ENCODE measurements around the gene ICAM1.
"Not testable (repeated sequence)": the region's sequence is repeated elsewhere in the genome, so short reads cannot be mapped to it uniquely, and the experiment has no call there.

ICAM1 gene

DNA sequence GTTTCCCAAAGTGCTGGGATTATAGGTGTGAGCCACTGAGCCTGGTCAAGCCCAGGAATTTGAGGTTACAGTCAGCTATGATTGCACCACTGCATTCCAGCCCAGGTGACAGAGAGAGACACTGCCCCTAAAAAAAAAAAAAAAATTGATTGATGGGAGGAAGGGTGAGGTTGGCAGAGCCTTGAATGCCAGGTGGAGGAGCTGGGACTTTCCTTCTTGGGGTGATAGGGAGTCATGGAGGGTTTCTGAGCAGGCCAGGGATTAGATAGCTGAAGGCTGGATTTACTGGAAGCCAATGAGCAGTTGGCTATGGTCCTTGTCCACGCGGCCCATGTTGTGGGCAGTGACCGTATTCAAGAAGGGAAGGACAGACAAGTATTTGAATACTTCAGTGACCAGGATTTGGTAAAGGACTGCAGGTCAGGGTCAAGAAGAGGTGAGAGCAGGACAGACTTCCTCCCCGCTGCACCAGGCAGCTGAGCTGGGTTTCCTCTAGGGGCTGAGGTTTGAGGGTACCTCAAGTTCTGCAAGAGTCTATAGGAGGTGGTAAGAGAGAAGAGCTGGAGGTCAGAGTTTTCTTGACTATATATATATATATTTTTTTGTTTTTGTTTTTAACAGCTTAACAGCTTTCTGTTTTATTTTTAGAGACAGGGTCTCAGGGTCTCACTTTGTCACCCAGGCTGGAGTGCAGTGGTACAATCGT is 9.0 kb downstream of the ICAM1 start:
- no peak for DNase-seq

DNA sequence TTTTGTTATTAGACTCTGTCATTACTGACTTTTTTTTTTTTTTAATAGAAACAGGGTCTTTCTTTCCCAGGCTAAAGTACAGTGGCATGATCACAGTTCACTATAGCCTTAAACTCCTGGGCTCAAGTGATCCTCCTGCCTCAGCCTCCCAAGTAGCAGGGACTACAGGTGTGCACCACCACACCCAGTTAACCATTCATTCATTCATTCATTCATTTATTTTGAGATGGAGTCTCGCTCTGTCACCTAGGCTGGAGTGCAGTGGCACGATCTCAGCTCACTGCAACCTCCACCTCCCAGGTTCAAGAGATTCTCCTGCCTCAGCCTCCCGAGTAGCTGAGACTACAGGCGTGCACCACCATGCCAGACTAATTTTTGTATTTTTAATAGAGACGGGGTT is 11.1 kb downstream of the ICAM1 start:
- DNase-seq, result not testable (repeated sequence)

DNA sequence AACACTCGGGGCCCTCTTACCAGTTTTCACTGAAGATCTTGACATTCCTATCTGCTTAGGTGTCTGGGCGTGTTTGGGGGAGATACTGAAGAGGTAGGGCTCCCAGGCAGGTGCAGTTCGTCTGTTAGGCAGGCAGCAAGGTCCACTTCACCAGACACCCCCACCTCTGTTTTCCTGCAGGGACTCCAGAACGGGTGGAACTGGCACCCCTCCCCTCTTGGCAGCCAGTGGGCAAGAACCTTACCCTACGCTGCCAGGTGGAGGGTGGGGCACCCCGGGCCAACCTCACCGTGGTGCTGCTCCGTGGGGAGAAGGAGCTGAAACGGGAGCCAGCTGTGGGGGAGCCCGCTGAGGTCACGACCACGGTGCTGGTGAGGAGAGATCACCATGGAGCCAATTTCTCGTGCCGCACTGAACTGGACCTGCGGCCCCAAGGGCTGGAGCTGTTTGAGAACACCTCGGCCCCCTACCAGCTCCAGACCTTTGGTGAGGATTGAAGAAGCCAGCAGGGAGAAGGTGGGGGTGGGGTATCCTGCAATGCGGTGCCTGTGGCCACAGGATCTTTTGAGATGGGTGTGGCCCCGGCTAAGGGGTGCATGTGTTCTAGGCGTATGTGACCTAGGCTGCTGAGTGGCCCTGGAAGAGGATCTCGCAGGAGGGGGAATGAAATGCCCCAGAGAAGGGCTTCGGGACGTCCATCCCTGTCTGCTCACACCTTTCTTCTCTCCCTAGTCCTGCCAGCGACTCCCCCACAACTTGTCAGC is 12.6 kb downstream of the ICAM1 start:
- DNase-seq, result no peak

DNA sequence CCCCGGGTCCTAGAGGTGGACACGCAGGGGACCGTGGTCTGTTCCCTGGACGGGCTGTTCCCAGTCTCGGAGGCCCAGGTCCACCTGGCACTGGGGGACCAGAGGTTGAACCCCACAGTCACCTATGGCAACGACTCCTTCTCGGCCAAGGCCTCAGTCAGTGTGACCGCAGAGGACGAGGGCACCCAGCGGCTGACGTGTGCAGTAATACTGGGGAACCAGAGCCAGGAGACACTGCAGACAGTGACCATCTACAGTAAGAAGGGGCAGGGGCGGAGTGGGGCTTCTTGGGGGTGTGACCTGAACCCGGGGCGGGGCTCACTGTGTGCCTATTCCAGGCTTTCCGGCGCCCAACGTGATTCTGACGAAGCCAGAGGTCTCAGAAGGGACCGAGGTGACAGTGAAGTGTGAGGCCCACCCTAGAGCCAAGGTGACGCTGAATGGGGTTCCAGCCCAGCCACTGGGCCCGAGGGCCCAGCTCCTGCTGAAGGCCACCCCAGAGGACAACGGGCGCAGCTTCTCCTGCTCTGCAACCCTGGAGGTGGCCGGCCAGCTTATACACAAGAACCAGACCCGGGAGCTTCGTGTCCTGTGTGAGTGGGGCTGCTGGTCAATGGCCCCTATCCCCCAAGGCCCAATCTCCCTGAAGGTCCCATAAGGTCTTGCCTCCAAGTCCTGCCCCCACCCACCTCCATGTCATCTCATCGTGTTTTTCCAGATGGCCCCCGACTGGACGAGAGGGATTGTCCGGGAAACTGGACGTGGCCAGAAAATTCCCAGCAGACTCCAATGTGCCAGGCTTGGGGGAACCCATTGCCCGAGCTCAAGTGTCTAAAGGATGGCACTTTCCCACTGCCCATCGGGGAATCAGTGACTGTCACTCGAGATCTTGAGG is 13.4 kb downstream of the ICAM1 start:
- DNase-seq, result no peak

DNA sequence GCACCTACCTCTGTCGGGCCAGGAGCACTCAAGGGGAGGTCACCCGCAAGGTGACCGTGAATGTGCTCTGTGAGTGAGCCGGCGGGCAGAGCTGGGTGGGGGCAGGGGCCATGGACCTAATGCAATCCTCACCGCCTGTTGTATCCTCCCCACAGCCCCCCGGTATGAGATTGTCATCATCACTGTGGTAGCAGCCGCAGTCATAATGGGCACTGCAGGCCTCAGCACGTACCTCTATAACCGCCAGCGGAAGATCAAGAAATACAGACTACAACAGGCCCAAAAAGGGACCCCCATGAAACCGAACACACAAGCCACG is 14.0 kb downstream of the ICAM1 start:
- no peak for DNase-seq

DNA sequence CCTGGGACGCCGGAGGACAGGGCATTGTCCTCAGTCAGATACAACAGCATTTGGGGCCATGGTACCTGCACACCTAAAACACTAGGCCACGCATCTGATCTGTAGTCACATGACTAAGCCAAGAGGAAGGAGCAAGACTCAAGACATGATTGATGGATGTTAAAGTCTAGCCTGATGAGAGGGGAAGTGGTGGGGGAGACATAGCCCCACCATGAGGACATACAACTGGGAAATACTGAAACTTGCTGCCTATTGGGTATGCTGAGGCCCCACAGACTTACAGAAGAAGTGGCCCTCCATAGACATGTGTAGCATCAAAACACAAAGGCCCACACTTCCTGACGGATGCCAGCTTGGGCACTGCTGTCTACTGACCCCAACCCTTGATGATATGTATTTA is 14.5 kb downstream of the ICAM1 start:
- no peak for DNase-seq

DNA sequence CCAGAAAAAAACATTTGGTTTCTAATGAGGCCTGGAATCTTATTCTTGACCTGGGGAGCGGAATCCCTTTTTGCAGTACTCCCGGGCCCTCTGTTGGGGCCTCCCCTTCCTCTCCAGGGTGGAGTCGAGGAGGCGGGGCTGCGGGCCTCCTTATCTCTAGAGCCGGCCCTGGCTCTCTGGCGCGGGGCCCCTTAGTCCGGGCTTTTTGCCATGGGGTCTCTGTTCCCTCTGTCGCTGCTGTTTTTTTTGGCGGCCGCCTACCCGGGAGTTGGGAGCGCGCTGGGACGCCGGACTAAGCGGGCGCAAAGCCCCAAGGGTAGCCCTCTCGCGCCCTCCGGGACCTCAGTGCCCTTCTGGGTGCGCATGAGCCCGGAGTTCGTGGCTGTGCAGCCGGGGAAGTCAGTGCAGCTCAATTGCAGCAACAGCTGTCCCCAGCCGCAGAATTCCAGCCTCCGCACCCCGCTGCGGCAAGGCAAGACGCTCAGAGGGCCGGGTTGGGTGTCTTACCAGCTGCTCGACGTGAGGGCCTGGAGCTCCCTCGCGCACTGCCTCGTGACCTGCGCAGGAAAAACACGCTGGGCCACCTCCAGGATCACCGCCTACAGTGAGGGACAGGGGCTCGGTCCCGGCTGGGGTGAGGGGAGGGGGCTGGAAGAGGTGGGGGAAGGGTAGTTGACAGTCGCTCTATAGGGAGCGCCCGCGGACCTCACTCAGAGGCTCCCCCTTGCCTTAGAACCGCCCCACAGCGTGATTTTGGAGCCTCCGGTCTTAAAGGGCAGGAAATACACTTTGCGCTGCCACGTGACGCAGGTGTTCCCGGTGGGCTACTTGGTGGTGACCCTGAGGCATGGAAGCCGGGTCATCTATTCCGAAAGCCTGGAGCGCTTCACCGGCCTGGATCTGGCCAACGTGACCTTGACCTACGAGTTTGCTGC is 16.1 kb downstream of the ICAM1 start, which contains the start of gene ICAM4:
Gene ICAM4 (plus strand): TSS at position 153 of the 935 bp plus-strand sequence. CDS start 58 bp downstream, at position 211.
- DNase-seq, result no peak

DNA sequence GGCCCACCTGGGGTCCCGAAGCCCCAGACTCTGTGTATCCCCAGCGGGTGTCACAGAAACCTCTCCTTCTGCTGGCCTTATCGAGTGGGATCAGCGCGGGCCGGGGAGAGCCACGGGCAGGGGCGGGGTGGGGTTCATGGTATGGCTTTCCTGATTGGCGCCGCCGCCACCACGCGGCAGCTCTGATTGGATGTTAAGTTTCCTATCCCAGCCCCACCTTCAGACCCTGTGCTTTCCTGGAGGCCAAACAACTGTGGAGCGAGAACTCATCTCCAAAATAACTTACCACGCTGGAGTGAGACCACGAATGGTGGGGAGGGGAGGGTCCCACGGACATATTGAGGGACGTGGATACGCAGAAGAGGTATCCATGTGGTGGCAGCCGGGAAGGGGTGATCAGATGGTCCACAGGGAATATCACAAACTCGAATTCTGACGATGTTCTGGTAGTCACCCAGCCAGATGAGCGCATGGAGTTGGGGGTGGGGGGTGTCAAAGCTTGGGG is 17.8 kb downstream of the ICAM1 start:
- peak; percentile 53 to 85 for DNase-seq

DNA sequence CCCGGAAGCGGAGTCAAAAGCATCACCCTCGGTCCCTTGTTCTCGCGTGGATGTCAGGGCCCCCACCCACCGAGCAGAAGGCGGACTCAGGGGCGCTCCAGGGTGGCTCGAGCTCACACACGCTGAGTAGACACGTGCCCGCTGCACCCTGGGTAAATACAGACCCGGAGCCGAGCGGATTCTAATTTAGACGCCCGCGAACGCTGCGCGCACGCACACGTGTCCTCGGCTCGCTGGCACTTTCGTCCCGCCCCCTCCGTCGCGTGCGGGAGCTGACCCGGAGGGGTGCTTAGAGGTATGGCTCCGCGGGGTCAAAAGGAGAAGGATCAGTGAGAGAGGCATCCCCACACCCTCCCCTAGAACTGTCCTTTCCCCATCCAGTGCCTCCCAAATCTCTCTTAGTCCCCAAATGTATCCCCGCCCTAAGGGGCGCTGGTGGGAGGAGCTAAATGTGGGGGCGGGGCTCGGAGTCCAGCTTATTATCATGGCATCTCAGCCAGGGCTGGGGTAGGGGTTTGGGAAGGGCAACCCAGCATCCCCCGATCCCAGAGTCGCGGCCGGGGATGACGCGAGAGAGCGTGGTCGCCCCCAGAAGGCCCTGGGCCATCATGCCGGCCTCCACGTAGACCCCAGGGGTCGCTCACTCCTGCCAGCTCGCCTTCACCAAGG is 18.4 kb downstream of the ICAM1 start:
- DNase-seq, result peak; percentile 90 to 91

DNA sequence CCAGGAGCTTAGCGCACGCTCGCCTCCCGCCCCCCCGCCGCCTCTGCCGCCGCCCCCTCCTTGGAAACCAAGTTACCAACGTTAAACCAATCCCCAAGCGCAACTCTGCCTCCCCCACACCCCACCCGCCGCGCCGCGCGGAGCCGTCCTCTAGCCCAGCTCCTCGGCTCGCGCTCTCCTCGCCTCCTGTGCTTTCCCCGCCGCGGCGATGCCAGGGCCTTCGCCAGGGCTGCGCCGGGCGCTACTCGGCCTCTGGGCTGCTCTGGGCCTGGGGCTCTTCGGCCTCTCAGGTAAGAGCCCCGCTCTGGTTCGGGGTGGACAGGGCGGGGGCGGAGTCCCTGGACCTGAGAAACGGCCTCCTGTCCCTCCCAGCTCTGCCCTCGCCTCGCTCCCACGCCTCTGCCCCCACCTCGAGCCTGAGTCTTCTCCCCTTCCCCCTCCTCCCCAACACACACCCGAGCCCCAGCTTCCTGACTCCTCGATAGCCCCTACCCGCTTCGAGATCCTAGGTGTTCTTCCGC is 19.0 kb downstream of the ICAM1 start, which contains the start of gene ICAM5:
Gene ICAM5 (plus strand): TSS at position 117 of the 521 bp plus-strand sequence. CDS start 92 bp downstream, at position 209.
- peak in 1 of 2 experiments; percentile 89 for DNase-seq

DNA sequence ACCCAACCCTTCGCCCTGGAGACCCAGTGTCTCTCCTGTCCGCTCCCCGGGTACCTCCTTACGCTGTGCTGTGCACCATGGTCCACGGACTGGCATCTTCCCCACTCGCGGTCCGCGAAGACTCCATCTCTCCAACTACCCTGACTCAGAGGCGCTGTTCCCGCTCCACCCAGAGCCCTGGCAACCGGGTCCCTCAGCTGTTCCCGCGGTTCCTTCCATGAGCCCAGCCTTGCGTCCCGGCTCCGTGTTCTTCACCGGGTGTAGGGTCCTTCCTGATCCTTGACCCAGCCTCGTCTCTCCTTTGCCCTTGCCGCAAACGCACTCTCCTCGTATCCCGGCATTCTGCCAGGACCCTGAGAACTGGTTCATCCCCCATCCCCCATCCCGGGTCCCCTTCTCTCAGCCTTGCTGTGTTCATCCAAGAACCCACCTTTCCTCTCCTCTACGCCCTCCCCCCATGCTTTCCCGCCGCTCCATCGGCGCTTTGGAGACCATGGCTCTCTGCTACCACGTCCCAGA is 19.5 kb downstream of the ICAM1 start:
- DNase-seq, result no peak

DNA sequence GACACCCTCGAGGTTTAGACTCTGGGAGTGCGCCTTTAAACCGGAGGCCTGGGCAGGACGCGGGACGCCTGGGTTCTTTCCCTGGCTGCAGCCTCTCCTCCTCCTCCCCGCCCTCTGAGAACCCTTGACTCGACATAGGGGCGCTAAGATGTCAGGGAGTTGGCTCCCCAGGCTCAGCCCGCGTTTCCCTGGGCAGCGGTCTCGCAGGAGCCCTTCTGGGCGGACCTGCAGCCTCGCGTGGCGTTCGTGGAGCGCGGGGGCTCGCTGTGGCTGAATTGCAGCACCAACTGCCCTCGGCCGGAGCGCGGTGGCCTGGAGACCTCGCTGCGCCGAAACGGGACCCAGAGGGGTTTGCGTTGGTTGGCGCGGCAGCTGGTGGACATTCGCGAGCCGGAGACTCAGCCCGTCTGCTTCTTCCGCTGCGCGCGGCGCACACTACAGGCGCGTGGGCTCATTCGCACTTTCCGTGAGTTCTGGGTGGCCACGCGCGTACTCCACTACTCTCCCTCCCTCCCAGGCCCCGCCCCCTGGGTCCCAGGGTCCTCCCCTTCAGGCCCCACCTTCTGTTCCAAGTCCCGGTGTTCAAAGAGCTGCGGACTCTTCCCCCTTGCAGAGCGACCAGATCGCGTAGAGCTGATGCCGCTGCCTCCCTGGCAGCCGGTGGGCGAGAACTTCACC is 20.1 kb downstream of the ICAM1 start:
- DNase-seq, result peak in 1 of 2 experiments; percentile 64

DNA sequence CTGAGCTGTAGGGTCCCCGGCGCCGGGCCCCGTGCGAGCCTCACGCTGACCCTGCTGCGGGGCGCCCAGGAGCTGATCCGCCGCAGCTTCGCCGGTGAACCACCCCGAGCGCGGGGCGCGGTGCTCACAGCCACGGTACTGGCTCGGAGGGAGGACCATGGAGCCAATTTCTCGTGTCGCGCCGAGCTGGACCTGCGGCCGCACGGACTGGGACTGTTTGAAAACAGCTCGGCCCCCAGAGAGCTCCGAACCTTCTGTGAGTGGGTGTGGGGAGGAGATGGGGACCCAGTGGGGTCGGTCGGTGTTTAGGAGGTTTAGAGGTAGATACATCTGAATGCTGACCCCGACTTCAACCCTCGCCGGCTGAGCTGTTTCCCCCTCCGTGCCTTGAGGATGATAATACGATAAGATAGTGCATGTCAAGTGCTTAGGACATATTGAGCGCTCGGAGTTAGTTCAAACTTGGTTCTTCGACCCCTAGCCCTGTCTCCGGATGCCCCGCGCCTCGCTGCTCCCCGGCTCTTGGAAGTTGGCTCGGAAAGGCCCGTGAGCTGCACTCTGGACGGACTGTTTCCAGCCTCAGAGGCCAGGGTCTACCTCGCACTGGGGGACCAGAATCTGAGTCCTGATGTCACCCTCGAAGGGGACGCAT is 20.8 kb downstream of the ICAM1 start:
- DNase-seq, result no peak

DNA sequence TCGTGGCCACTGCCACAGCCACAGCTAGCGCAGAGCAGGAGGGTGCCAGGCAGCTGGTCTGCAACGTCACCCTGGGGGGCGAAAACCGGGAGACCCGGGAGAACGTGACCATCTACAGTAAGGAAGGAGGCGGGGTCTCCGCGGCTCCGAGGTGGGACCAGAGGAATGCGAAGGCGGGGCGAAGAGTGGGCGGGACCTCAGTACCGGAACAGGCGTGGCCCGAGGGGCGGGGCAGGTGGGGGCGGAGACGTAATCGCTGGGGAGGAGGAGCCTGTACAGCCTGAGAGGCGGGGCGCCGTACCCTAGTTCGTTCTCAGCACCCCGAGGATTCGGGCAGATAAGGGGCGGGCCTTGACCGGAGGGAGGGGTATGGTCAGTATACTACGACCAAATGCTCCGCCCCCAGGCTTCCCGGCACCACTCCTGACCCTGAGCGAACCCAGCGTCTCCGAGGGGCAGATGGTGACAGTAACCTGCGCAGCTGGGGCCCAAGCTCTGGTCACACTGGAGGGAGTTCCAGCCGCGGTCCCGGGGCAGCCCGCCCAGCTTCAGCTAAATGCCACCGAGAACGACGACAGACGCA is 21.4 kb downstream of the ICAM1 start:
- no peak for DNase-seq

DNA sequence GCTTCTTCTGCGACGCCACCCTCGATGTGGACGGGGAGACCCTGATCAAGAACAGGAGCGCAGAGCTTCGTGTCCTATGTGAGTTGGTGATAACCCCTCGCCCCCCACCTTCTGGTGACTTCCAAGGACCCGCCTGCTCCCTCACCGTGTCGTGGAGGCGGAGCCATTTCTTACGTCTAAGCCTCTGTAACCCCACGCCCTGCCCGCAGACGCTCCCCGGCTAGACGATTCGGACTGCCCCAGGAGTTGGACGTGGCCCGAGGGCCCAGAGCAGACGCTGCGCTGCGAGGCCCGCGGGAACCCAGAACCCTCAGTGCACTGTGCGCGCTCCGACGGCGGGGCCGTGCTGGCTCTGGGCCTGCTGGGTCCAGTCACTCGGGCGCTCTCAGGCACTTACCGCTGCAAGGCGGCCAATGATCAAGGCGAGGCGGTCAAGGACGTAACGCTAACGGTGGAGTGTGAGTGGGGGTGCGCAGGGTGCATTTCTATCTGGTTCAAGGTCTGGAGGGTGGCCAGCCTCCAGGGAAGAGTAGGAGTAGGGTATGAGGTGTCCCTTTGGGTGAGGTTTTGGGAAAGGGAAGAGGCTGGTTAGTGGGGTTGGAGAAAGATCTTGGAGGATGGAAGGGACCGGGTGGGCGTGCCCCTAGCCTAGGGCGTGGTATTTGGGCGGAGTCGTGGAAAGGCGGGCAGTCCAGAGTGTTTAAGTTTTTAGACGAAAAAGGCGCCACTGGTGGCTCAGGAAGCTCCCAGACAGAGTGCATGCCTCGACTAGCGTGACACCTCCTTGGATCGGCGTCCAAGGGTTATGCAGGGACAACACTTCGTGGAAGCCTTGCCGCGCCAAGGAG is 22.1 kb downstream of the ICAM1 start:
- no peak for DNase-seq

DNA sequence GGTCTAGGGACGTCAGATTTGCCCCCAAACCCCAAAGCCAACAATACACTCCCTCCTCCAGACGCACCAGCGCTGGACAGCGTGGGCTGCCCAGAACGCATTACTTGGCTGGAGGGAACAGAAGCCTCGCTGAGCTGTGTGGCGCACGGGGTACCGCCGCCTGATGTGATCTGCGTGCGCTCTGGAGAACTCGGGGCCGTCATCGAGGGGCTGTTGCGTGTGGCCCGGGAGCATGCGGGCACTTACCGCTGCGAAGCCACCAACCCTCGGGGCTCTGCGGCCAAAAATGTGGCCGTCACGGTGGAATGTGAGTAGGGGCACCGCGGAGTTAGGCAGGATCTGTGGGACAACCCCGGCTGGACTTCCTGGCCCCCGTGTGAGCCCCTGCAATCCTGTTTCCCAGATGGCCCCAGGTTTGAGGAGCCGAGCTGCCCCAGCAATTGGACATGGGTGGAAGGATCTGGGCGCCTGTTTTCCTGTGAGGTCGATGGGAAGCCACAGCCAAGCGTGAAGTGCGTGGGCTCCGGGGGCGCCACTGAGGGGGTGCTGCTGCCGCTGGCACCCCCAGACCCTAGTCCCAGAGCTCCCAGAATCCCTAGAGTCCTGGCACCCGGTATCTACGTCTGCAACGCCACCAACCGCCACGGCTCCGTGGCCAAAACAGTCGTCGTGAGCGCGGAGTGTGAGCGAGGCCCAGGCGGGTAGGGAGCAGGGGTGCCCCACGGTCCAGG is 22.9 kb downstream of the ICAM1 start:
- no peak for DNase-seq

DNA sequence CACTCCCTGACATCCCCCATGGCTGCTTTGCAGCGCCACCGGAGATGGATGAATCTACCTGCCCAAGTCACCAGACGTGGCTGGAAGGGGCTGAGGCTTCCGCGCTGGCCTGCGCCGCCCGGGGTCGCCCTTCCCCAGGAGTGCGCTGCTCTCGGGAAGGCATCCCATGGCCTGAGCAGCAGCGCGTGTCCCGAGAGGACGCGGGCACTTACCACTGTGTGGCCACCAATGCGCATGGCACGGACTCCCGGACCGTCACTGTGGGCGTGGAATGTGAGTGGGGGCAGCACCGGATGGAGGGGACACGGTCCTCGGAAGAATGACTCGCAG is 23.4 kb downstream of the ICAM1 start:
- no peak for DNase-seq
